ENCODE measurements around the gene KTN1.

The KTN1 gene

DNA sequence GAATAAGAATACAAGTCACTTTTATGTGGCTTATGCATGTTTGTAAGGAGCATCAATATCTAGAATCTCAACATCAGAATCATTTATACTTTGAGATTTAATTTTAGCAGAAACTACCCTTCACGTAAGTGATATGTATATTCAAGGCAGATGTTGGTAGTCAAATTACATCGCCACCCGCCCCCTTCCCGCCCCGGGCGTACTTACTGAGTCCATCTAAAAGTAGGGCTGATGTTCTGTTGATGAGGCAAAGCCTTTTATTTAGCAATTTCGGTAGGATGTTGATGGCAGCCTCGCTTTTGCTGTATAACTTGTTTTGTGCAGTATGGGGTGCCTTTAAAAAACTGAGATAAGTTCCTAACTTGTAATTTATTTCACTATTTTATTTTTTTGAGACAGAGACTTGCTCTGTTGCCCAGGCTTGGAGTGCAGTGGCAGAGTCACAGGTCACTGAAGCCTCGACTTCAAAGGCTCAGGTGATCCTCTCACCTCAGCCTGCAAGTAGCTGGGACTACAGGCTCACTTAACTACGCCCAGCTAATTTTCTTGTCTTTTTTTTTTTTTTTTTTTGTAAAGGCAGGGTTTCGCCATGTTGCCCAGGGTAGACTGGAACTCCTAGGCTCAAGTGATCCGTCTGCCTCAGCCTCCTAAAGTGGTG, 30.8 kb downstream of the KTN1 start:
- DNase-seq (ENCODE audit: low spot score): no peak

DNA sequence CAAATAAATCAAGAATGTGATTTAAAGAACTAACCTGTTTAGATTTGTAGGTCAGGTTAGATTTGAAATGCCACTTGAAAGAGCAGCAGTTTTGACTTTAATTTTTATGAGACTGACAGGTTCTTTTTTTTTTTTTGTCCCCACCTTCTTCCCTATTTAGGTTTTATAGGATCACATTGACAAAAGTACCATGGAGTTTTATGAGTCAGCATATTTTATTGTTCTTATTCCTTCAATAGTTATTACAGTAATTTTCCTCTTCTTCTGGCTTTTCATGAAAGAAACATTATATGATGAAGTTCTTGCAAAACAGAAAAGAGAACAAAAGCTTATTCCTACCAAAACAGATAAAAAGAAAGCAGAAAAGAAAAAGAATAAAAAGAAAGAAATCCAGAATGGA, 31.9 kb downstream of the KTN1 start:
- no peak for DNase-seq (ENCODE audit: low spot score)

DNA sequence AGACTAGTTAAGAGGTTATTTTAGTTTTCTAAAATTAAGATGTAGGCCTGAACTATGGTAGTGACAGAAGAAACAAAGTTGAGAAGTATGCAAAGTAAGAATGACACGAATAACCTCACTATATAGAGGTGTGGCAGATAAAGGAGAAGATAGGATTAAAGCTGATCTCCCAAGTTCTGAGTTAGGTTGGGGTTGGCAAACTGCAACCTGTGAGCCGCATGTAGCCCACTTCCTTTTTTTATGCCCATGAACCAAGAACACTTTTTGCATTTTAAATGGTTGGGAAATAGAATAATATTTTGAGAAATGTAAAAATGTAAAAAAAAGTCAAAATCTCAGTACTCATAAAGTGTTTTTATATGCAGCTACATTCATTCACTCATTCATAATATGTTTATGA, 34.3 kb downstream of the KTN1 start:
- DNase-seq (ENCODE audit: low spot score): no peak

DNA sequence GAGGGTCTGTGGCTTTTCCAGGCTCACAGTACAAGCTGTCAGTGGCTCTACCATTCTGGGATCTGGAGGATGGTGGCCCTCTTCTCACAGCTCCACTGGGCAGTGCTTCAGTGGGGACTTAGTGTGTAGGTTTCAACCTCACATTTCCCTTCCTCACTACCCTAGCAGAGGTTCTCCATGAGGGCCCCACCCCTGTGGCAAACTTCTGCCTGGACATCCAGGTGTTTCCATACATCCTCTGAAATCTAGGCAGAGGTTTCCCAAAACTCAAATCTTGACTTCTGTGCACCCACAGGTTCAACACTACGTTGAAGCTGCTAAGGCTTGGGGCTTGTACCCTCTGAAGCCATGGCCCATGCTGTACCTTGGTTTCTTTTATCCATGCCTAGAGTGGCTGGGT, 40.3 kb downstream of the KTN1 start:
- no peak for DNase-seq (ENCODE audit: low spot score)

DNA sequence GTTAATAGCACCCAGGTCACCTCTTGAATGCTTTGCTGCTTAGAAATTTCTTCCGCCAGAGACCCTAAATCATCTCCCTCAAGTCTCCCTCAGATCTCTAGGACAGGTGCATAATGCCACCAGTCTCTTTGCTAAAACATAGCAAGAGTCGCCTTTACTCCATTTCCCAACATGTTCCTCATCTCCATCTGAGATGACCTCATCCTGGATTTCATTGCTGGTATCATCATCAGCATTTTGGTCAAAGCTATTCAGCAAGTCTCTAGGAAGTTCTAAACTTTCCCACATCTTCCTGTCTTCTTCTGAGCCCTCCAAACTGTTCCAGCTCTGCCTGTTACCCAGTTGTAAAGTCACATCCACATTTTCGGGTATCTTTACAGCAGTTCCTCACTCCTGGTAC, 41.0 kb downstream of the KTN1 start:
- DNase-seq (ENCODE audit: low spot score): no peak

DNA sequence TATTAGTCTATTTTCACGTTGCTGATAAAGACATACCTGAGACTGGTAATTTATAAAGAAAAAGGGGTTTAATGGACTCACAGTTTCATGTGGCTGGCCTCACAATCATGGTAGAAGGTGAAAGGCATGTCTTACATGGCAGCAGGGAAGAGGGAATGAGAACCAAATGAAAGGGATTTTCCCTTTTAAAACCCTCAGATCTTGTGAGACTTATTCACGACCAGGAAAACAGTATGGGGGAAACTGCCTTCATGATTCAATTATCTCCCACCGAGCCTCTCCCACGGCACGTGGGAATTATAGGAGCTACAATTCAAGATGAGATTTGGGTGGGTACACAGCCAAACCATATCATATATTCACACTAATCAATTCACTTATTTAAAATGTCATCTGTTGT, 41.4 kb downstream of the KTN1 start:
- DNase-seq (ENCODE audit: low spot score): no peak

DNA sequence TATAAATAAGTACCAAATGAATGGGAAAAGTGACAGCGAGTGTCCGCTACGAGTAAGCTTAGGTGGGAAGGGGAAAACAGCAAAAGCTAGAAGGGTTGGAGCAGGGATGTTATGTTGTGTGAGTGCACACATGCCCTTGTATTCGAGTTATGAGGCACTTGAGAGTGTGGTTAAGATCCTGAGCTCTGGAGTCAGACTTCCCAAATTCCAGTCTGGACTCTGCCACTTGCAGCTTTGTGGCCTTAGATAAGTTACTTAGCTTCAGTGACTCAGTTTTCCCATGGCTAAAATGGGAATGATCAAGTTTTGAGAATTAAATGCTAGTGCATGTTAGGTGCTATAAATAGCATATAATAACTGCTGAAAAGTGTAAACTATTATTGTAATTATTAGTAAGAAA, 44.9 kb downstream of the KTN1 start:
- DNase-seq (ENCODE audit: low spot score): no peak

DNA sequence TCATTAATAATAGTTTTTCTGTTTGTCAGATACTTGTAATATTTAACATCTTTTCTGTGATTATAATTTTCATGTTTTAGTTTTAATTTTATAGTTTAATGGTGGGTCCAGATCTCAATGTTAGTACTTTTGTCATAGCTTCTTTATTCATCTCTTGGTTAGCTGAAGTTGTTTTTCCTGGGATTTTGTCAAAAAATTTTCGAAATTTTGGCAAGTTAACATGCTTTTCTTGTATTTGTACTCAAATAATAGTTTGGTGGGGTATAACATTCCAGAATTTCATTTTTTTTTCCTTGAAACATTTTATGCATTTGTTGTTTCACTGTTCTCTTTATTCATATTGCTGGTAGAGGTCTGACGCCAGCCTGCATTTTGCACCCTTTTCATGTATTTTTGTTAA, 45.5 kb downstream of the KTN1 start:
- no peak for DNase-seq (ENCODE audit: low spot score)

DNA sequence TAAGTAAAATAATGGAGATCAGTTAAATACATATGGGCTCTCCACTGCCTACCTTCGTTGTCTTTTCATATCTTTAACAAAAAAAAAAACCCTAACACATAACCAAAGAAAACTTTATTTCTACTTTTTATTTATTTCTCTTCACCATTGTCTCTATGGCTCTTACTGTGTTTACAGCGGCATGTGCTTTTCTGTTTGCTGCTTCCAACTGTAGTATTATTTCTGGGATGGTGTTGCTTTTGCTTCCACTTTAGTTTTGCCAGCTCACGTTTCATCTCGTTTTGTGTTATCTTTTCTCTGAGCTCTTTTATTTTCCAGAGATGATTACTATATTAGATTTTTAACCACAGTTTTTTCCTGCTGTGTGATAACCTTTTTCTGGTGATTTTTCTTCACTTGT, 46.1 kb downstream of the KTN1 start:
- DNase-seq (ENCODE audit: low spot score): no peak

DNA sequence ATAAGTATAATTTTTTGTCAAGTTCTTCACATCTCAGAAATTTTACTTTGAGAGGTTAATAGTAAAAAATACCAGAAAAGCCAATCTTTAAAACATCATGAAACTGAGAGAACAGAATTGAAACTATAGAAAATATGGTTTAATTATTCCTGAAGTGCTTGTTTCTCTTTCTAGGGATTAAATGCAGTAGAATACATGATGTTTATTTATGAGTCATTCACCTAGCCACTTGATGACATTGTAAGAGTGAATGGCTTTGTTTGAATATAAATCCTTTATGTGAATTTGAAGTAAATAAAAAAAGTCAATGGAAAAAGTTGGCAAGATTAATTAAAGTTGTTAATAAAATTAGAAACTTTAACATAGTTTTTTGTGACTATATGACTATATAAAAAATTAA, 48.4 kb downstream of the KTN1 start:
- DNase-seq (ENCODE audit: low spot score): no peak

DNA sequence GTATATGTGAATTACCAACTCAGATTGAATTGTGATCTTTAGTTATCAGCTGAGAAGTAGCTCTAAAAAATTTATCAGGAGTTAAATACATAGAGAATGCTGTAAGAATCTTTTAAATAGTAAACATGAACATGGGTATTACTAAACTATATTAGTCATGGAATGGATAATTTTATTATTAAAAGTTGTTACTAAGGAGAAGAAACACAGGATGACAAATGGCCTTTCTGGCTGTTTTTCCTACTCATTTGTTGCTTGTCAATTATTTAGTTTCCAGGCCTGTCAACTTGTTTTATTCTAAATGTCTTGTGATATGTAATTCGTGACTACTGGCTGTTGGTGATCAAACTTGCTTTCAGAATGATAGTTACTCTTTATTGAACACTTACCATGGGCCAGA, 58.7 kb downstream of the KTN1 start:
- no peak for DNase-seq (ENCODE audit: low spot score)

DNA sequence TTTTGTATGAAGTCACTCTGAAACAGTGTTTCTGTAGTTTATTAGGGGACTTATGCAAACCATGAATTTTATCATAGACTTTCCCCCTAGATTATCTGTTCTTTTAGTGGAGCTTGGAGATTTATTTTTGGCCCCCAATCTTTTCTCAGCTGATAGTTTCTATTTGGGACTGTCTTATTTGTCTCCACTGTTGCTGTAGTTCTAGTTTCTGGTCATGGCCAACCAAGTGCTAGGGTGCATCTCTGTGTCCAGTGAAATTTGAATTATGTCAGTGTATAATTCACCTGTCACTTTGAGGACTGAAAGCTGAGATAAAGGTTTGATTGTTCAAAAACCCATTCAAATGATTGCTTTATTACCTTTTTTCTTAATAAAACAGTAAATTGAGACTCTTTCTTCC, 61.3 kb downstream of the KTN1 start:
- DNase-seq (ENCODE audit: low spot score): no peak

DNA sequence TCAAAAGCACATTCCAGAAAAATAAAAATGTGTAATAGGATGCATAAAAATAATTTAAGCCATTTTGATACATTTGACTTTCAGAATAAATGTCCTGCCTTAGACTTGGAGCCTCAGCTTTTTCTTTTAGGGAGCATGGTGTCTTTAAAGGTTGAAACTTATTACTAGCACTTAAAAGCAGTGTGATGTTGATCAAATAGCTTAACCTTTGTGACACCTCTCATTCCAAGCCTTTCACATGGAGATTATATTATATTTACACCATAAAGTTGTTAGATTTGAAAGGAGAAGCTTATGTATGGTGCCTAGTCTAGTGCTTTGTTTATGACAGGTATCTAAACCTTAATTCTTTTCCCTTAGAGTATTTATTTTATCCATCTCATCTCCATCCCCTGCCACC, 61.9 kb downstream of the KTN1 start:
- DNase-seq (ENCODE audit: low spot score): no peak

DNA sequence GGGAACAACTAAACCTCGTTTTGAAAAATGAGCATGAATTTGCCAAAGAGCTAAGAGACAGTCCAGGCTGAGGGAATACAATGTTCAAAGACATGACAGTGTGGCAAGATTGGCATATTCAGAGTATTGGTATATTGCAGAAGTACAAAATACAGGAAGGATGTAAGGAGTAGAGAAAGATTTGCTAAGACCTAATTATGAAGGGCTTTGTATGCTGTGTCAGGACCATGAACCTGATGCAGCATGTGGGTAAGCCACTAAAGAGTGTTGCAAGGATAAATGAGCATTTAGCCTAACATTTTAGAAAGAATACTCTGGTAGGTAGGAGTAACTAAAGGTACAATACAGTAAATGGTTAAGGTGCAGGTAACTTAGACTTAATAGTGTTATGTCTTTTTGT, 65.1 kb downstream of the KTN1 start:
- DNase-seq (ENCODE audit: low spot score): no peak

DNA sequence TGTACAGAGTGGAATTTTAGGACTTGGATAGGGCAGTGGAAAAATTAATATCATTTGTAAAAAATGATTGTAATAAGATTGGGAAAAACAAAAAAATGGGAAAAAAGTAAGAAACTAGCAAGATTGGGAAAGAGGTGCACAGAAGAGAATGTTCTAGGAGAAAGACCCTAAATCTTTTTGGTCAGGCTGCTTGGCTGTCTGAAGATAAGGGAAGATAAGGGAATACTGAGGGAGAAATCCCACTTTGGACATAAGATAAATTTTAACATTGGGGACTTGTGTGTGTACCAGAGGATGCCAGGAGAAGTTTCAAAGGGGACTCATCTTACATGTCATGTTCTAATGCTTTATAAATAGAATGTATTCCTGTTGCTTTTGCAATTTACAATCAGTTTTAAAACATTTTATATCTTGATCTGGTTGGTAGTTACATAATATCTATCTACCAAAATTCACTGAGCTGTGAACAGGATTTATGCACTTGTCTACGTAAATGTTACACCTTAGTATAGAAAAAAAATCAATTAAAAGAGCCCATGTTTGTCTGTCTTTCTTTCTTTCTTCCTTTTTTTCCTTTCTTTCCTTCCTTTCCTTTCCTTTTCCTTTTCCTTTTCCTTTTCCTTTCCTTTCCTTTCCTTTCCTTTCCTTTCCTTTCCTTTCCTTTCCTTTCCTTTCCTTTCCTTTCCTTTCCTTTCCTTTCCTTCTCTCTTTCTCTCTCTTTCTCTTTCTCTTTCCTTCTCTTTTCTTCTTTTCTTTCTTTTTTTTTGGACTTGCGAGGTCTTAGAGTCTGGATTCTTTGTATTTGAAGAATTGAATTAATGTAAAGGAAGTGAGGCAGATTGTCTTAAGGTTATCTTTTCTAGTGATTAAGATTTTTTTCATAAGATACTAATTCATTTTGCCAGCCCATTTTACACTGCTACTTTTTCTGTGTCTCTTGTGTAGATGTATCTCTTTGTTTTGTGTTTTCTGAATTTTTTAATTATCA, 66.1 kb downstream of the KTN1 start:
- no peak for DNase-seq (ENCODE audit: low spot score)

DNA sequence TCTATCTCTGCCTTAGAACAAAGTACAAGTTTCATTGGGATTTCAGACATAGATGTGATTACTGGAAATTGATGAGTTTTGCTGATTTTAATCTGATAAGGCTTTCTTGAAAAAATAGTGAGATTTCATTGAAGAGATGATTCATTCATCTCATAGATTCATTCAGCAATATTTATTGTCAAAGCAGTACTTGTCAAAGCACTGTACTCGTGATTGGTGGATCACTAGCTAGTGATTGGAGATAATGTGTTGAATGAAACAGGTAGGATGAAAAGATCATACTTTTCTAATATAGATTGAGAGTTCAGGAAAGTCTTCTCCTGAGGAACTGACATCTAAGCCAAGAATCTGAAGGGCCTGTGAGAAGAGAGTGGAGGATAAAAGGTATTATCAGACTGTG, 71.0 kb downstream of the KTN1 start:
- DNase-seq (ENCODE audit: low spot score): no peak

DNA sequence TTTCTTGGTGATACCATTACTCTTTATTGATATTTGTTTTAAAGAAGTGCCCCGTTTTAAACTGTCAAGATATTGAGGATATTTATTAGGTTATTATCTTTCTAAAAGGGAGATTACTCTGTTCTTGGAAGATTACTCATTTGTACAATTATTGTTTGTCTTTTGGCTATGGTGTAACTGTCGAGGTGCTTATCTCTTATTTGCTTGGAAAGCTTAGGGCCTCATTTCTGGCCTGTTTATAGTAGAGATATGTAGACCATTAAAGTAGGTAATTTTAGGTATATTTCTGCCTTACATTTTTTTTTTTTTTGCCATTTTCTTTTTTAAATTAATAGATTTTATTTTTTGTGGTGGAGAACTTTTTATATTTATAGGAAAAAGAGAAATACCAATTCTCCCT, 74.2 kb downstream of the KTN1 start:
- no peak for DNase-seq (ENCODE audit: low spot score)

DNA sequence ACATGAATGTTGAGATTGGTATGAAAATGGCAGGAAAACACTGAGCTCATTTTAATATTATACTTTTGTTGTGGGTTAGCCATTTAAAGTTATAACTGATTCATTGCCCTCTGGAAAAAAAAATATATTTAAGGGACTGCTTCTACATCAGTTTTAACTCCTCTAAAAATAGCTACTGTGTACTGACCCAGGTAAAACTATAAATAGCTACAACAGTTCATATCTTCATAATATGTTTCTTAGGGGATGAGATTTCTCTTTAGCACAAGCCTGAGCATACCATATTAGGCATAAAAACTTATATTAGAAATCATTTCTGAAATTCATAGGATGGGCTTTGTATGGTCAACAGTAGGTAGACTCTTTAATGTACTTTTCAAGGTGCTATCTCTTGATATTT, 81.0 kb downstream of the KTN1 start:
- no peak for DNase-seq (ENCODE audit: low spot score)

DNA sequence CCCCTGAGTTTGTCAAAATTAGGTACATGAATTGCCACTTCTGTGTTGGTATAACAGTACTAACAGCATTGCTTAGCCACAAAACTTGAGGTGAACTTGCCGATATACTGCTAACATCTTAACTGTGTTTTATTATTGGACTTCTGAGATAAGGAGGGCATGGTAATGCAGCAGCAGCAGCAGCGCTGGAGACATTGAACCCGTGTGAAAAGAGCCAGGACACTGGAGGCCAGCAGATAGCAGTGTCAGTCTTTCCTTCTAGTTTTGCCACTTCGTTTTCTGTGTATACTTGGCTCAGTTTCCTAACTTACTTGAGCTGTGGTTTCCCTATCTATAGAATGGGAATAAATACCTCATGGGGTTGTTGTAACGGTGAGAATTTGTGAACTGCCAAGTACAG, 82.7 kb downstream of the KTN1 start:
- DNase-seq (ENCODE audit: low spot score): no peak

DNA sequence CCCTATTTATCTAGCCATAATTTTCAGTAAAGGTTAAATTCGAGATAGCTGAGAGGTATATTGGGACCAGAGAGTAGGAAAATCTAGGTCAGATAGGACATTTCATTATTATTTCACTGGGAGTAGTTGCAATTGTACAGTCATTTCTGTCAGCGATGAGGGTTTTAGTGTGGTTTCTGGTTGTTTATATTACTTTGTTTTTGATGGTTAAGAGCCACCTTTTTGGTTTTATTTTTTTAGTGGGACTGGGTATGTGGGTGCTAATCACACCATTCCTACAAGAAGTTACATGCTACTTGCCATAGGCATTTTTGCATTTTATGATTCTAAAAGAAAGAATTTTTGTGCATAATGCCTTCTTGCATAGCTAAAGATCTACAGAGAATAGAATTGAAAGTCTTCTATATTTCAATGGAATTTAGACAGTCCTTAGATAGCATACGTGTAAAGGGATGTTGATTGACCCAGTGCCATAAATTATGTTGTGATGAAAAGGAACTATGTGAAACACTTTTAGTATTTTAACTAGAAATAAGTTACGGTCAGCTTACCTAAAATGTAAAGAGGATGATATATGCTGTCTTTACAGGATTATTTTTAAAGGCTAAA, 85.2 kb downstream of the KTN1 start:
- DNase-seq (ENCODE audit: low spot score): no peak

DNA sequence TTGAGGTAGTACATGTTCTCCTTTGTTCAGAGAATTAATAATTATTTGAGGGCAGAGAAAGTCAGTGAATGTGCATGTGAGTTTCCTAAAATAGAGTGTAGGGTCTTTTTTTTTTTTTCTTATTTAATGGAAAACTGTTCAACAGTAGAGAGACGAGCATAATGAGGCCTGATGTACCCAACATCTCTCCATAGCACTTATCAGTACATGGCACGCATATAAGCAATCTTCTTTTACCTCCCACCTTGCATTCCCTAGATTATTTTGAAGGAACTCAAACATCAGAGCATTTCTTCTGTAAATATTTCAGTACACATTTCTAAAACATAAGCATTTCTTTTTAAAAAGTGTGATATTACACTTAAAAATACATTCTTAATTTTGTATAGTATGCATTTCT, 87.8 kb downstream of the KTN1 start:
- no peak for DNase-seq (ENCODE audit: low spot score)

DNA sequence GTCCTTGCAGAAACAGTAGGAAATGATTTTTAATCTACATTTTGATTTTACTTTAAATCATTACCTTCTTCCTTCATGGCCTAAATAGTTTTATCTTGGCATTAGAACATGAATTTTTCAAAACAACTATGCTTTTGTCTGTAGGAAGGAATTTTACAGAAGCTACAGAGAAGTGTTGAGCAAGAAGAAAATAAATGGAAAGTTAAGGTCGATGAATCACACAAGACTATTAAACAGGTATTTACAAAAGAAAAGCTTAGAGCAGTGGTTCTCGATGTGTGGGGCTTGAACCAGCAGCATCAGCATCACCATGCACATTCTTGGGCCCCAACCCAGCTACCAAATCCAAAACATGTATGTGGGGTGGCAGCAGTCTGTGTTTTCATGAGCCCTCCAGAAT, 91.6 kb downstream of the KTN1 start:
- DNase-seq (ENCODE audit: low spot score): no peak

DNA sequence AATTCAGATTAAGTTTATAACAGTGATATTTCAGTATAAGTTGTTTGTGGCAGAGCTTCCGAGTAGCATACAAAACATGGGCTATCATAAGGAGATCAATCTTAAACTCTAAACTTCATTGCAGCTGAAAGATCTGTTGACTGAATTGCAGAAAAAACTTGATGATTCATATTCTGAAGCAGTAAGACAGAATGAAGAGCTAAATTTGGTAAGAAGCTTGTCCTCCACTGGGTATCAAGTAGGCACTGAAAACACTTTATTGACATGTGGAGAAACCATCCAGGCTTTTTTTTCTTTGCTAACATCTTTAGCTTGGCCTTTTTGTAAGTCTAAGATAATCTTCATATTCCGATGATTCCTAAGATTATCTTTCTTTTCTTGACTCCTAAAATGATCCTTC, 93.0 kb downstream of the KTN1 start:
- DNase-seq (ENCODE audit: low spot score): no peak
